ENCODE measurements around the gene SELENOS. TPM values are rescaled to one million over a fixed set of nuclear protein-coding genes. Genes with fewer than 3 reads are reported as not detected.

The SELENOS gene
- total RNA-seq, 1 donor: 35.0 TPM

DNA sequence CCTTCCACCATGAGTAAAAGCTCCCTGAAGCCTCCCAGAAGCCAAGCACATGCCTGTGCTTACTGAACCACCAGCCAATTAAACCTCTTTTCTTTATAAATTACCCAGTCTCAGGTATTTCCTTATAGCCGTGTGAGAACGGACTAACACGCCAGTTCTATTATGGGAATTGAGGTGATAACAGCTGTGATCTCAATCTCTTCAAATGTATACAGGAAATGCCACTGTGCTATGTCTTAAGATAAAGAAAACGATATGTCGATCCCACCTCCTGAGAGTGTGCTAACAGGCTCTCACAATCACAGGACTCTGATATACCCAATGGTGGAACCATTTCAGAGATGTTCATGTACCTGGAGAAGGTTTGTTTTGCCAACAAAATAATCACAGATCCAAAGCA lies 51.6 kb downstream of the SELENOS start:
- DNase-seq (ENCODE audit: low read depth in 2 of 3, low spot score in 2 of 3): no peak

Other genes with a start within 250 kb of the SELENOS start
- 23.4 TPM for gene CHSY1, start 25.4 kb downstream of the SELENOS start, total RNA-seq
- 12.1 TPM for gene SNRPA1, start 17.8 kb upstream of the SELENOS start, total RNA-seq
- 0.54 TPM for gene PCSK6, start 212.2 kb upstream of the SELENOS start, total RNA-seq